ENCODE results near the gene CALN1.

CALN1 gene

GRCh38 chr7:71942115-71942514, 470.0 kb downstream of the CALN1 start:
- Histone ChIP-seq H2BK120ac (ENCODE audit: low read depth, low read length) (no peak overlapping the region), H3K4me2 (ENCODE audit: insufficient read depth, low read length, poor library complexity, severe bottlenecking) (no peak overlapping the region), H2BK12ac (ENCODE audit: low read length) (no peak overlapping the region), H3K14ac (ENCODE audit: low read length) (peak overlapping the region; percentile 85), H2AK5ac (ENCODE audit: low read depth, low read length) (no peak overlapping the region), H3K4ac (ENCODE audit: low read length) (no peak overlapping the region), H3K4me3 (ENCODE audit: low read length in 2 of 2) (no peak overlapping the region), H3K79me1 (ENCODE audit: low read depth, low read length) (no peaks in the 10 kb centered on the region), H3K9me3 (replicated peaks in 1 of 2; ENCODE audit: control insufficient read depth in 2 of 2, insufficient read depth in 1 of 2, low read depth in 1 of 2, low read length in 2 of 2) (no peaks in the 10 kb centered on the region), H4K91ac (ENCODE audit: low read depth, low read length, poor library complexity) (no peak overlapping the region), H2BK15ac (ENCODE audit: low read length) (no peak overlapping the region), H3K36me3 (replicated peaks in 1 of 2; ENCODE audit: control insufficient read depth in 2 of 2, insufficient read depth in 2 of 2, low read length in 2 of 2) (no peaks in the 10 kb centered on the region), H4K8ac (ENCODE audit: low read depth, low read length) (no peak overlapping the region), H2BK5ac (ENCODE audit: low read length) (no peak overlapping the region), H3K9ac (ENCODE audit: low read depth, low read length, poor library complexity) (no peak overlapping the region), H3K18ac (ENCODE audit: low read length) (no peak overlapping the region), H3K27me3 (ENCODE audit: control insufficient read depth in 3 of 3, insufficient read depth in 3 of 3, low read depth in 1 of 3, low read length in 3 of 3) (no peaks in the 10 kb centered on the region), H3K23ac (ENCODE audit: low read depth, low read length, poor library complexity) (no peak overlapping the region), H3K27ac (replicated peaks; ENCODE audit: low read length) (no peak overlapping the region), H3K4me1 (ENCODE audit: control insufficient read depth in 2 of 2, insufficient read depth in 1 of 2, low read depth in 1 of 2, low read length in 2 of 2) (no peaks in the 10 kb centered on the region), H2AFZ (ENCODE audit: low read length) (no peak overlapping the region)
- DNase-seq (ENCODE audit: low spot score), result no peak
- WGBS, 2 donors (ENCODE audit: extremely low coverage in 2 of 2, insufficient read length in 2 of 2, insufficient replicate concordance in 1 of 2), result no CpG with 5 or more reads among the region's 17 CpGs

DNA sequence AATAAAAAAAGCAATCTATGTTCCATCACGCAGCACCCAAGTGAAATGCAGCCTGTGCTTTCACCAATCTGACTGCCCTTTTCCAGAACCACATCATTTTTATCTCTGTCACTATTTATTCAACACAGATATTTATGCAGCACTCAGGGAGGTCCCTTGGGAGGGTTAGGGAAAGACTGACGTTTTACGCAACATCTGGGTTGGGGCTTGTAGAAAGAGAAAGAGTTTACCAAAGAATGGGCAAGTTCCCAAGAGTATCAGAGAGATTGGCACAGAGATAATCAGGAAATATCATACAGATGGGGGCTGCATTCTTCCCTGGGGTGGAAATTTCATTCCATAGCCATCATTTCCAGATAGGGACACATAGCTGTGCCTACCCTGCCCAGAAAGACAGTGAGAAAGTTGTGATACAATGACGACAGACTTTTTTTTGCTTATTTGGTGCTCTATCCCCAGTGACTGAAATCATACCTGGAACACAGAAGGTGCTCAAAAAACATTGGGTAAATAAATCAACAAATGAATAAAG, 474.2 kb downstream of the CALN1 start:
- H3K23ac ChIP-seq (ENCODE audit: low read depth, low read length, poor library complexity), result no peak overlapping the region
- H3K79me1 ChIP-seq (ENCODE audit: low read depth, low read length), result no peaks in the 10 kb centered on the region
- no peak overlapping the region for H2BK15ac ChIP-seq (ENCODE audit: low read length)
- no peaks in the 10 kb centered on the region for H3K4me1 ChIP-seq (ENCODE audit: control insufficient read depth in 2 of 2, insufficient read depth in 1 of 2, low read depth in 1 of 2, low read length in 2 of 2)
- H3K36me3 ChIP-seq (replicated peaks in 1 of 2; ENCODE audit: control insufficient read depth in 2 of 2, insufficient read depth in 2 of 2, low read length in 2 of 2), result no peaks in the 10 kb centered on the region
- no peak overlapping the region for H3K4me3 ChIP-seq (ENCODE audit: low read length in 2 of 2)
- no peak overlapping the region for H4K8ac ChIP-seq (ENCODE audit: low read depth, low read length)
- no peak overlapping the region for H4K91ac ChIP-seq (ENCODE audit: low read depth, low read length, poor library complexity)
- no CpG with 5 or more reads among the region's 4 CpGs for WGBS, 2 donors (ENCODE audit: extremely low coverage in 2 of 2, insufficient read length in 2 of 2, insufficient replicate concordance in 1 of 2)
- no peak overlapping the region for H3K4me2 ChIP-seq (ENCODE audit: insufficient read depth, low read length, poor library complexity, severe bottlenecking)
- H2AK5ac ChIP-seq (ENCODE audit: low read depth, low read length), result no peak overlapping the region
- no peak overlapping the region for H2AFZ ChIP-seq (ENCODE audit: low read length)
- DNase-seq (ENCODE audit: low spot score), result no peak
- H3K18ac ChIP-seq (ENCODE audit: low read length), result no peak overlapping the region
- H3K27me3 ChIP-seq (ENCODE audit: control insufficient read depth in 3 of 3, insufficient read depth in 3 of 3, low read depth in 1 of 3, low read length in 3 of 3), result no peaks in the 10 kb centered on the region
- H3K4ac ChIP-seq (ENCODE audit: low read length), result no peak overlapping the region
- no peak overlapping the region for H2BK12ac ChIP-seq (ENCODE audit: low read length)
- H3K9ac ChIP-seq (ENCODE audit: low read depth, low read length, poor library complexity), result no peak overlapping the region
- H3K27ac ChIP-seq (replicated peaks; ENCODE audit: low read length), result no peak overlapping the region
- no peaks in the 10 kb centered on the region for H3K9me3 ChIP-seq (replicated peaks in 1 of 2; ENCODE audit: control insufficient read depth in 2 of 2, insufficient read depth in 1 of 2, low read depth in 1 of 2, low read length in 2 of 2)
- H2BK5ac ChIP-seq (ENCODE audit: low read length), result no peak overlapping the region
- H3K14ac ChIP-seq (ENCODE audit: low read length), result no peak overlapping the region
- no peak overlapping the region for H2BK120ac ChIP-seq (ENCODE audit: low read depth, low read length)

DNA sequence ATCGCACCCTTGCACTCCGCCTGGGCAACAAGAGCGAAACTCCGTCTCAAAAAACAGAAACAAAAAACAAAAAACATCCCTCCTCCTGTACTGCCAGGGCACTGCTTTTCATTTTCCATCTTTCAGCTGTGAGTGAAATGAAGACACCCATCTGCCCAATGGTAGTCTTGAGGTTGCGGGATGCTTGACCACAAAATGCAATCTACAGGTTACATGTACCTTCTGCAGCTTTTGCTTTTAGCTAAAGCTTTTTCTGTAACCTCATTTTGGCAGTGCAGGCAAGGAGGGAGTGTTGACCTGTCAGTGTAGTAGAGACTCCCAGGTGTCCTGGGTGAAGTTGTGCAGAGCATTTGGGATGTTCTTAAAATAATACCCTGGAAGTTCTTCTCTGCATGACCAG, 476.5 kb downstream of the CALN1 start:
- Histone ChIP-seq H2AFZ (ENCODE audit: low read length) (no peak overlapping the region), H3K4me1 (ENCODE audit: control insufficient read depth in 2 of 2, insufficient read depth in 1 of 2, low read depth in 1 of 2, low read length in 2 of 2) (no peaks in the 10 kb centered on the region), H3K4me3 (ENCODE audit: low read length in 2 of 2) (no peak overlapping the region), H4K8ac (ENCODE audit: low read depth, low read length) (no peak overlapping the region), H3K9me3 (replicated peaks in 1 of 2; ENCODE audit: control insufficient read depth in 2 of 2, insufficient read depth in 1 of 2, low read depth in 1 of 2, low read length in 2 of 2) (no peaks in the 10 kb centered on the region), H3K4ac (ENCODE audit: low read length) (no peak overlapping the region), H3K9ac (ENCODE audit: low read depth, low read length, poor library complexity) (no peak overlapping the region), H2BK120ac (ENCODE audit: low read depth, low read length) (no peak overlapping the region), H3K27me3 (ENCODE audit: control insufficient read depth in 3 of 3, insufficient read depth in 3 of 3, low read depth in 1 of 3, low read length in 3 of 3) (no peaks in the 10 kb centered on the region), H3K79me1 (ENCODE audit: low read depth, low read length) (no peaks in the 10 kb centered on the region), H3K14ac (ENCODE audit: low read length) (no peak overlapping the region), H2AK5ac (ENCODE audit: low read depth, low read length) (no peak overlapping the region), H3K18ac (ENCODE audit: low read length) (no peak overlapping the region), H3K36me3 (replicated peaks in 1 of 2; ENCODE audit: control insufficient read depth in 2 of 2, insufficient read depth in 2 of 2, low read length in 2 of 2) (no peaks in the 10 kb centered on the region), H2BK12ac (ENCODE audit: low read length) (no peak overlapping the region), H3K27ac (replicated peaks; ENCODE audit: low read length) (no peak overlapping the region), H4K91ac (ENCODE audit: low read depth, low read length, poor library complexity) (no peak overlapping the region), H3K4me2 (ENCODE audit: insufficient read depth, low read length, poor library complexity, severe bottlenecking) (no peak overlapping the region), H2BK5ac (ENCODE audit: low read length) (no peak overlapping the region), H3K23ac (ENCODE audit: low read depth, low read length, poor library complexity) (no peak overlapping the region), H2BK15ac (ENCODE audit: low read length) (no peak overlapping the region)
- no peak for DNase-seq (ENCODE audit: low spot score)
- WGBS, 2 donors (ENCODE audit: extremely low coverage in 2 of 2, insufficient read length in 2 of 2, insufficient replicate concordance in 1 of 2), result no CpG with 5 or more reads among the region's 5 CpGs

DNA sequence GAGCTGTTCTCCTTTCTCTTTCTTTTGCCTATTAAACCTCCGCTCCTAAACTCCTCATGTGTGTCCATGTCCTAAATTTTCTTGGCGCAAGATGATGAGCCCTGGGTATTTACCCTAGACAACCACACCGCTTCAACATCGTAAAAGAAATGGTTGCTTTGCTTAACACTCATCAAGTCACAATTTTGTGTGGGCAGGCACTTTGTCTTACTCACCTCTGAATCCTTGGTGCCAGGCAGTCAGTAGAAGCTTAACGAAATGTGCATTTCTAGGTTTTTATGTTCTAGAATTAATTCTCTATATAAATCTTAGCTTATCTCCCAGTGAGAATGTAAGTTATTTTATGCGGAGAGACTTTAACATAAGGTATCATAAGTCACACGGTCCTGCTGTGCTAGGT, 478.7 kb downstream of the CALN1 start:
- WGBS, 2 donors (ENCODE audit: extremely low coverage in 2 of 2, insufficient read length in 2 of 2, insufficient replicate concordance in 1 of 2), result no CpG with 5 or more reads among the region's 7 CpGs

More for the DNA sequence above, 478.7 kb downstream of the CALN1 start:
- no peak overlapping the region for H2BK5ac ChIP-seq (ENCODE audit: low read length)
- no peak overlapping the region for H3K4me3 ChIP-seq (ENCODE audit: low read length in 2 of 2)
- no peak overlapping the region for H4K8ac ChIP-seq (ENCODE audit: low read depth, low read length)
- H3K4me1 ChIP-seq (ENCODE audit: control insufficient read depth in 2 of 2, insufficient read depth in 1 of 2, low read depth in 1 of 2, low read length in 2 of 2), result no peaks in the 10 kb centered on the region
- H3K23ac ChIP-seq (ENCODE audit: low read depth, low read length, poor library complexity), result no peak overlapping the region
- no peak overlapping the region for H3K14ac ChIP-seq (ENCODE audit: low read length)
- no peaks in the 10 kb centered on the region for H3K27me3 ChIP-seq (ENCODE audit: control insufficient read depth in 3 of 3, insufficient read depth in 3 of 3, low read depth in 1 of 3, low read length in 3 of 3)
- no peaks in the 10 kb centered on the region for H3K79me1 ChIP-seq (ENCODE audit: low read depth, low read length)
- H3K4me2 ChIP-seq (ENCODE audit: insufficient read depth, low read length, poor library complexity, severe bottlenecking), result no peak overlapping the region
- H3K9me3 ChIP-seq (replicated peaks in 1 of 2; ENCODE audit: control insufficient read depth in 2 of 2, insufficient read depth in 1 of 2, low read depth in 1 of 2, low read length in 2 of 2), result no peaks in the 10 kb centered on the region
- no peak overlapping the region for H3K9ac ChIP-seq (ENCODE audit: low read depth, low read length, poor library complexity)
- no peak overlapping the region for H2AK5ac ChIP-seq (ENCODE audit: low read depth, low read length)
- DNase-seq (ENCODE audit: low spot score), result no peak
- no peak overlapping the region for H2BK120ac ChIP-seq (ENCODE audit: low read depth, low read length)
- H3K36me3 ChIP-seq (replicated peaks in 1 of 2; ENCODE audit: control insufficient read depth in 2 of 2, insufficient read depth in 2 of 2, low read length in 2 of 2), result no peaks in the 10 kb centered on the region
- H3K18ac ChIP-seq (ENCODE audit: low read length), result no peak overlapping the region
- no peak overlapping the region for H4K91ac ChIP-seq (ENCODE audit: low read depth, low read length, poor library complexity)
- H2AFZ ChIP-seq (ENCODE audit: low read length), result no peak overlapping the region
- H2BK15ac ChIP-seq (ENCODE audit: low read length), result no peak overlapping the region
- no peak overlapping the region for H3K4ac ChIP-seq (ENCODE audit: low read length)
- H2BK12ac ChIP-seq (ENCODE audit: low read length), result no peak overlapping the region
- H3K27ac ChIP-seq (replicated peaks; ENCODE audit: low read length), result no peak overlapping the region
